Prostate gland (tissue), 2 donors: ENCODE data around the gene UGCG.

Experiments
- POLR2A ChIP-seq: fragments of 450-650 bp; IDR thresholded peaks from one replicate; pipeline ENCODE4 v1.6.1; 2016; ENCODE audit warnings: antibody characterized with exemption, mild to moderate bottlenecking
- TF ChIP-seq, protein P1 (sequence below), 4 experiments: fragments of 200-600 bp in 2 of 4; fragments of 450-650 bp in 2 of 4; sonication (generic) in 2 of 4; IDR thresholded peaks; 1 replicate in 3 of 4; 2 replicates in 1 of 4; pipeline ENCODE4 v1.5.1; 2016 to 2019; ENCODE audit warnings: antibody characterized with exemption in 4 of 4, mild to moderate bottlenecking in 2 of 4, moderate library complexity in 2 of 4

DNA sequence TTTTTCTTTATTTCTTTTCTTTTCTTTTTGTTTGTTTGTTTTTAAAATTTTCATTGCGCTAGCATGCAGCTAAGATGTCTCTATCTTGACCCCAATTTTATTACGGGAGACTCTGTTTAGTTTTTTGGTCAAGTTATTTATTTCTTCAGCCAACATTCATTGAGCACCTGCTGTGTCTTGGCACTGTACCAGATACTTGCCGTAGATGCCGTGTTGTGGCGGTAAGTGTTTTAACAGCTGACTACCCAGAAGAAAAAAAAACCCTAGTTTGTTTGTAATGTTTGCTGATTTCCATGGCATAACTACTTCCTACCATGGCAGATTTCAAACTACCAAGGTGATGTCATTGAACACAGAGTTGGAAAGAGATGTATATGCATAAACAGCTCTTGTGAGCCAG, 65.0 kb downstream of the UGCG start:
- no peak for TF ChIP-seq POLR2A
- TF ChIP-seq, protein P1, sequence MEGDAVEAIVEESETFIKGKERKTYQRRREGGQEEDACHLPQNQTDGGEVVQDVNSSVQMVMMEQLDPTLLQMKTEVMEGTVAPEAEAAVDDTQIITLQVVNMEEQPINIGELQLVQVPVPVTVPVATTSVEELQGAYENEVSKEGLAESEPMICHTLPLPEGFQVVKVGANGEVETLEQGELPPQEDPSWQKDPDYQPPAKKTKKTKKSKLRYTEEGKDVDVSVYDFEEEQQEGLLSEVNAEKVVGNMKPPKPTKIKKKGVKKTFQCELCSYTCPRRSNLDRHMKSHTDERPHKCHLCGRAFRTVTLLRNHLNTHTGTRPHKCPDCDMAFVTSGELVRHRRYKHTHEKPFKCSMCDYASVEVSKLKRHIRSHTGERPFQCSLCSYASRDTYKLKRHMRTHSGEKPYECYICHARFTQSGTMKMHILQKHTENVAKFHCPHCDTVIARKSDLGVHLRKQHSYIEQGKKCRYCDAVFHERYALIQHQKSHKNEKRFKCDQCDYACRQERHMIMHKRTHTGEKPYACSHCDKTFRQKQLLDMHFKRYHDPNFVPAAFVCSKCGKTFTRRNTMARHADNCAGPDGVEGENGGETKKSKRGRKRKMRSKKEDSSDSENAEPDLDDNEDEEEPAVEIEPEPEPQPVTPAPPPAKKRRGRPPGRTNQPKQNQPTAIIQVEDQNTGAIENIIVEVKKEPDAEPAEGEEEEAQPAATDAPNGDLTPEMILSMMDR (IDR thresholded peaks at IDR 0.05) = no peak
